Germinal center (tissue), 1 donor: Measurements from ENCODE around the gene LPGAT1.
A peak's percentile ranks its signal among the peaks of the same experiment; 100 is the strongest.
"Not testable (repeated sequence)": the region's sequence is repeated elsewhere in the genome, so short reads cannot be mapped to it uniquely, and the experiment has no call there.

Experiments
- DNase-seq: peaks from one replicate; pipeline ENCODE4 v3.0.0; 2012; ENCODE audit warnings: mixed read lengths, low spot score

Gene LPGAT1

DNA sequence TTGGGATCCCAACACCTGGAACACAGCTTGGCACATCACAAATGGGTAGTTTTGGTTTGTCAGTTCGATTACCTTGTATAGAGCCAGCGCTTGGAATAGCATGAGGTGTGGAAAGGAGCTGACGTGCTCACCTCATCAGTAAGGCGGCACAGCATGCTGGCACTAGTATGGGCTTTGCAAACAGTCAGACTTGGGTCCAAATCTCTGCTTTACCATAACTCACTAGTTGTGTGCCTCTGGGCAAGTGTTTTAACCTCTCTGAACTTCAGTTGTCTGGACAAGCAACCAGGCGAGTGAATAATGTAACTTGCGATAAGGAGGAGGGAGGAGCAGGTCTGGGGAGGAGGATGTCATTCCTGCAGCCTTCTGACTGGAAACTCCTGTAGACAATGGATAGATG lies 128.8 kb downstream of the LPGAT1 start:
- DNase-seq, result no peak

DNA sequence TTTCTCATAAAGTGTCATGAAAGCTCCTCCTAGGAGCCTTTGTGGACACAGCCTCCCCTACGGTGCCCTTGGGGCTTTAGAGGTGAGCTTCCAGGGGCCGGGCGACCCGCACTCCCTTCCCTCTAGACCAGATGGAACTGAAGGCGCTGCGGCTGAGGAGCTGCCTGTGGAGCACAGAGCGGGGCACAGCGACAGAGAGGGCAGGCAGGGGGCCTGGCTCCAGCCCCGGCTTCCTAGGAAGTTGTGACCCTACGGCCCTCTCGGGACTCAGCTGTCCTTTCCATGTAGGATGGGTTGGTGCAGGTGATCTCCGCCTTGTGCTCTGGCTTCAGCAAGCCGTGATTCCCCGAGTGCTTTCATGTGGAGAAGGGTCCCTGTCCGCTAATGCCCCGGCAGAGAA lies 131.5 kb downstream of the LPGAT1 start:
- no peak for DNase-seq

DNA sequence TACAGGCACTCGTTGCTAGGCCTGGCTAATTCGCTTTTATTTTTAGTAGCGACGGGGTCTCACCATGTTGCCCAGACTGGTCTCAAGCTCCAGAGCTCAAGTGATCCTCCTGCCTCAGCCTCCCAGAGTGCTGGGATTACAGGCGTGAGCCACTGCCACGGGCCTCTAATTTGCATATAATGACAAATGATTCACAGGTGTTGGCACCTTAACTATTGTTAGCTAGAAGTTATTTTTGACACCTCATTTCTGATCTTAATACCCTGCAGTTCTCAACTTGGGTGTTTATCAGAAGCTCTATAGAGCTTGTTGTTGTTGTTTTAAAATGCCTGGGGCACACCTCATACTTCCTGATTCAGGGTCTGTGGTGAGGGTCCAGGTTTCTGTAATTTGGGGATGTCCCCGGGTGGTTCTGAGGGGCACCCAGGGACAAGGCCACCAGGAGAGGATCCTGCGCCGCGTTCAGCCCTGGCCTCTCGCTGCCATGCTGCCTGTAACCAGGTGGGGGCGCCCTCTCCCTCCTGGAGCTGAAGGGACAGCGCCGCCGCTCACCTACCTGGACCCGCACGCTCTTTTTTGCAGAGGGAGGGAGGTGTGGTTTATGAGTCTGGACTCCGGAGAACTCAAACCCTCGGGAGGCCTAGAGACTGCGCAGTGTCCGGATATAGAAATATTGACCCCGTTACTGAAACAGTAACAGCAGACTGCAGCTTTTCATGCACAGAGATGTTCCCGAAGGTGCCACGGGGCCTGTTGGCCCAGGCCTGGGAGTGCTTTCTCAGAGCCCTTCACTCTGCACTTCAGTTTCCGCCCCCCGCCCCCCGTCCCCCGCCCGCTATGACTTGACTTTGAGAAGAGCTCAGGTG lies 132.2 kb downstream of the LPGAT1 start:
- peak; percentile 74 for DNase-seq

DNA sequence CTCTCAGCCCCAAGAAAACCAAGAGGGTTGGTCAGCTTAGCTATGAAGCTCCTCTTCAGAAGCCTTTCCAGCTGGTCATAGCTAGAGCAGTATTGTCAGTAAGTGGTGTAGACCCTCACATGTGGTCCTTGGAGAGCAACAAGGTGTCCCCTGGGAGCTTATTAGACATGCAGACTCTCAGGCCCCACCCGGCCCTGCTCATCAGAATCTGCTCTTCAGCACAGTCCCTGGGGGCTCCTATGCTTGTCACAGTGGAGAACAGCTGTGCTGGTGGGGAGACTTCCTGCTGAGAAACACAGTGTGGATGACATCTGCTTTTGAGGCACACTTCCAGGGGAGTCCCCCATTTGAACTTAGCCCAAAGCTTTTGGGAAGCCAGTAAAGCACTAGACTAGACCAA lies 133.2 kb downstream of the LPGAT1 start:
- DNase-seq, result peak; percentile 68

DNA sequence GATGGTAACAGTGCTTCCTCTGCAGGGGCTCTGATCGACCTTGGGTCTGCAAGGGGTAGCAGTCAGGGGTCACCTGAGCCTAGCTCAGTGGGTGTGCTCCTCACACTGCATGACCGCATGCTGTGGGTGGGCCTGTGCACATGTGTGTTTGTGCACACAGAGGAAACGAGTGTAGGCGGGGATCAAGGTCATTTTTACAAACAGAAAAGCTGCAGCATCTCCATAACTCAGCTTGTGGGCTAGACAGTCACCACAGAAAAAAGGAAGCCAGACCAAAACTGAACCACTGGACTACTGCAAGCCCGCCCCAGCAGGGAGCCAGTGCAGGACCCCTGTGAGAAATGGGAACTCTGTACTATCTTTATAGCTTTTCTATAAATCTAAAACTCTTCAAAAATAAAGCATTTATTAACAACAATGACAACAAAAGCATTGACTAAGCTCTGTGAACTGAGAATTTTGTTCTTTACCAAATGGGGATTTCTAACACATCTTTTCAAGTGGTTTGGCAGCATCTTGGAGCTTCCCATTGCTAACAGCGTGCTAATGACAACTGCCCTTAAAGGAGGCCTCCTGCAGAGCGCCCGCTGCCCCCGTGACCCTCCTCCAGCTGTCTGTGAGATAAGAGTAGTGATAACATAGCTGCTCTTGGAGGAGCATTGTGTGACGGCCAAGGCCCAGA lies 135.3 kb downstream of the LPGAT1 start:
- DNase-seq, result no peak

DNA sequence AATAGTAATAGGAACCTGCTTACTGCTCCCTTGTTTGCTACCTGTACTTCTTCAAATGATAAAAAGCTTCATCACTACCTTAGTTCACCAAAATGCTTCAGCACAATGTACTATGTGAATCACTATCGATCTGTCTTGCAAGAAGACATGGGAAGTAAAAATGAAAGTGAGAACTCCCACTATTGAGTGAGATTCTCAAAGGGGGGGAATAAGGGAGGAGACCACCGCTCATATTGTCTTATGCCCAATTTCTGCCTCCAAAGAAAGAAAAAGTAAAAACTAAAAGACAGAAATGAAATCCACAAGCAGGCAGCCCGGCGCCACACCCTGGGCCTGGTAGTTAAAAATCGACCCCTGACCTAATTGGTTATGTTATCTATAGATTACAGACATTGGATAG lies 136.7 kb downstream of the LPGAT1 start:
- DNase-seq, result not testable (repeated sequence)
